ENCODE measurements around the gene CDH10. TPM values are rescaled to one million over a fixed set of nuclear protein-coding genes. Genes with fewer than 3 reads are reported as not detected.

The CDH10 gene
- total and polyA plus RNA-seq, 2 donors (not counting 3 experiments of a cell fraction or from before 2014, with no cell fraction given) = 0.07 TPM; not detected in 1

- DNase-seq (ENCODE audit: low read depth, low spot score) (no peak), FAIRE-seq (no peak)
- Histone ChIP-seq H3K9me1 (replicated peaks; ENCODE audit: control insufficient read depth, extremely low read depth, insufficient read depth, low read length) (no peaks in the 10 kb centered on the region), H3K36me3 (ENCODE audit: control insufficient read depth in 2 of 2, extremely low read depth in 1 of 2, insufficient read depth in 2 of 2, low read length in 2 of 2) (no peaks in the 10 kb centered on the region), H3K4me1 (ENCODE audit: control insufficient read depth, extremely low read depth, insufficient read depth, low read length) (no peaks in the 10 kb centered on the region), H3K79me2 (ENCODE audit: control insufficient read depth, insufficient read depth, low read length) (no peaks in the 10 kb centered on the region), H4K20me1 (replicated peaks; ENCODE audit: control insufficient read depth, extremely low read depth, insufficient read depth, low read length) (no peaks in the 10 kb centered on the region), H2AFZ (ENCODE audit: low read depth, low read length) (no peak overlapping the region), H3K9ac (replicated peaks; ENCODE audit: extremely low read depth, insufficient read depth, low read length) (no peak overlapping the region), H3K27me3 (ENCODE audit: control insufficient read depth in 2 of 2, insufficient read depth in 2 of 2, low read length in 2 of 2) (no peaks in the 10 kb centered on the region), H3K27ac (ENCODE audit: insufficient read depth, low read depth, low read length) (no peak overlapping the region), H3K9me3 (replicated peaks; ENCODE audit: control insufficient read depth, insufficient read depth, low read length) (no peaks in the 10 kb centered on the region), H3K4me3 (replicated peaks in 1 of 3; ENCODE audit: insufficient read depth in 1 of 3, low read depth in 1 of 3, low read length in 3 of 3) (no peak overlapping the region), H3K4me2 (ENCODE audit: insufficient read depth, low read length) (no peak overlapping the region)
- ChIA-PET POLR2A (no interaction called here), CTCF (no interaction called here)
- BruUV-seq (replicated peaks) = no TSS peak
- TF ChIP-seq POLR2A (IDR thresholded peaks at IDR 0.05; ENCODE audit: low read depth, low read length) (no peak), JUN (IDR thresholded peaks at IDR 0.05; ENCODE audit: borderline replicate concordance, insufficient read depth, insufficient read length, low read depth) (no peak), MYC (IDR thresholded peaks at IDR 0.05; ENCODE audit: low read depth, low read length) (no peak), EZH2 (IDR thresholded peaks at IDR 0.05; ENCODE audit: borderline replicate concordance, low read depth, low read length, severe bottlenecking) (no peak), POLR2AphosphoS5 (IDR thresholded peaks at IDR 0.05; ENCODE audit: insufficient read depth, low read depth, low read length) (no peak), CTCF (IDR thresholded peaks at IDR 0.05; ENCODE audit: extremely low read depth in 1 of 2, insufficient read depth in 1 of 2, low read depth in 1 of 2, low read length in 2 of 2) (no peak), FOS (IDR thresholded peaks at IDR 0.05; ENCODE audit: borderline replicate concordance, insufficient read depth, low read length) (no peak), GATA2 (IDR thresholded peaks at IDR 0.05; ENCODE audit: insufficient read depth, insufficient read length, low read depth, low read length) (no peak), MAX (IDR thresholded peaks at IDR 0.05; ENCODE audit: insufficient read depth, insufficient read length) (no peak)
- dilution Hi-C loops (cut with MboI; ENCODE audit: extremely low pct_ligation_motif_present, low sequenced_read_pairs) = no loop called here
- intact Hi-C loops (cut with micrococcal nuclease) = no loop called here
These were observed 109.1 kb downstream of the CDH10 start for GRCh38 chr5:24535646-24536045.
